ENCODE measurements around the gene SLC7A6OS. TPM values are rescaled to one million over a fixed set of nuclear protein-coding genes. Genes with fewer than 3 reads are reported as not detected.

The SLC7A6OS gene
- total and polyA plus RNA-seq, 10 of the 15 experiments (the other 5 are each of a cell fraction or from before 2014, with no cell fraction given): 2.9 to 27.4 (median 16.9) TPM

GRCh38 chr16:68351991-68352431, 41.3 kb upstream of the SLC7A6OS start (continued):
- no peak for TF ChIP-seq ATF2 (IDR thresholded peaks at IDR 0.05; ENCODE audit: low read length)
- no peak for TF ChIP-seq ATF3 (IDR thresholded peaks at IDR 0.05; ENCODE audit: borderline replicate concordance, extremely low read depth, low read depth, low read length)
- TF ChIP-seq MYB (IDR thresholded peaks at IDR 0.05; ENCODE audit: borderline replicate concordance, low read depth, low read length): no peak
- no peak for TF ChIP-seq EZH2 (IDR thresholded peaks at IDR 0.05; ENCODE audit: borderline replicate concordance, control insufficient read depth, low read depth, low read length)
- no peak for TF ChIP-seq BCL3 (IDR thresholded peaks at IDR 0.05; ENCODE audit: borderline replicate concordance, insufficient read depth, low read depth, low read length, poor library complexity, severe bottlenecking)

GRCh38 chr16:68351463-68351862, 40.7 kb upstream of the SLC7A6OS start:
- WGBS (ENCODE audit: insufficient coverage, insufficient replicate concordance, low lambda C conversion rate, missing lambda C conversion rate): 87% methylated on average over 11 of the region's 11 CpGs
- peaks cover 12% of the 10 kb centered on the region for H3K4me1 ChIP-seq (ENCODE audit: control insufficient read depth, insufficient read depth, low read length)
- H2AFZ ChIP-seq (ENCODE audit: control insufficient read depth, low read depth, low read length): no peak overlapping the region
- H3K79me2 ChIP-seq (ENCODE audit: control insufficient read depth, insufficient read depth, low read length): no peaks in the 10 kb centered on the region
- ATAC-seq: no peak
- TF ChIP-seq ZNF207 (IDR thresholded peaks at IDR 0.05; ENCODE audit: borderline replicate concordance): no peak
- TF ChIP-seq NFYA (IDR thresholded peaks at IDR 0.05; ENCODE audit: borderline replicate concordance, low read depth, low read length): no peak
- TF ChIP-seq ZNF384 (IDR thresholded peaks at IDR 0.05; ENCODE audit: borderline replicate concordance, low read depth, low read length): no peak
- TF ChIP-seq JUNB (IDR thresholded peaks at IDR 0.05): no peak
- TF ChIP-seq JUND (IDR thresholded peaks at IDR 0.05; ENCODE audit: low read depth, low read length): no peak
- TF ChIP-seq NR2C2 (IDR thresholded peaks at IDR 0.05; ENCODE audit: borderline replicate concordance, control insufficient read depth, insufficient read length, low read depth): no peak
- no peak for TF ChIP-seq SIX5 (IDR thresholded peaks at IDR 0.05; ENCODE audit: low read depth, low read length, severe bottlenecking)
- no peak for TF ChIP-seq CEBPB (IDR thresholded peaks at IDR 0.05; ENCODE audit: borderline replicate concordance in 1 of 2, low read depth in 2 of 2, low read length in 2 of 2)
- TF ChIP-seq MTA2 (IDR thresholded peaks at IDR 0.05; ENCODE audit: low read depth): no peak
- TF ChIP-seq POU2F2 (IDR thresholded peaks at IDR 0.05; ENCODE audit: borderline replicate concordance, low read depth, low read length): no peak
- TF ChIP-seq YY1 (IDR thresholded peaks at IDR 0.05; ENCODE audit: low read depth, low read length): no peak
- intact Hi-C loops (cut with micrococcal nuclease; ENCODE audit: unreplicated experiment): no loop called here
- no TSS peak for BruUV-seq (replicated peaks)
- no peak overlapping the region for H3K9ac ChIP-seq (ENCODE audit: control insufficient read depth, insufficient read depth, low read length)
- ChIA-PET SMC1A (ENCODE audit: uncharacterized antibody, unreplicated experiment) (no interaction called here), RAD21 (ENCODE audit: unreplicated experiment) (no interaction called here), CTCF (no interaction called here), POLR2A (no interaction called here)
- no peaks in the 10 kb centered on the region for H3K9me3 ChIP-seq (replicated peaks; ENCODE audit: control insufficient read depth, insufficient read depth, low read length)
- H3K36me3 ChIP-seq (ENCODE audit: control insufficient read depth in 2 of 2, insufficient read depth in 2 of 2, low read length in 1 of 2): peaks cover 24 to 38% of the 10 kb centered on the region in 2 experiments
- FAIRE-seq: no peak
- in situ Hi-C loops (cut with MboI): no loop called here
- H4K20me1 ChIP-seq (ENCODE audit: control insufficient read depth, insufficient read depth): no peaks in the 10 kb centered on the region; the same call in 1 of the 2 replicates
- H3K4me2 ChIP-seq (ENCODE audit: control insufficient read depth, insufficient read depth): no peak overlapping the region
- H3K4me3 ChIP-seq: no peak overlapping the region
- DNase-seq (ENCODE audit: low read depth, low spot score): no peak
- no peak overlapping the region for H3K27ac ChIP-seq (ENCODE audit: control insufficient read depth, insufficient read depth)
- H3K27me3 ChIP-seq (replicated peaks in 1 of 2; ENCODE audit: control insufficient read depth in 2 of 2, insufficient read depth in 2 of 2, low read length in 1 of 2): no peaks in the 10 kb centered on the region
